Measurements from ENCODE around the gene NTM.

The NTM gene

GRCh38 chr11:131874070-131874469 is 503.7 kb downstream of the NTM start:
- DNase-seq, result no peak

- DNase-seq, result no peak
These were observed 505.2 kb downstream of the NTM start for GRCh38 chr11:131875611-131876010.

- no peak for DNase-seq
These were observed 507.0 kb downstream of the NTM start for GRCh38 chr11:131877246-131877942.

GRCh38 chr11:131880316-131880715 is 509.9 kb downstream of the NTM start:
- DNase-seq, result no peak

- DNase-seq, result no peak
These were observed 510.6 kb downstream of the NTM start for GRCh38 chr11:131880976-131881375.

GRCh38 chr11:131883332-131883731 is 512.9 kb downstream of the NTM start:
- DNase-seq, result no peak

- no peak for DNase-seq
These were observed 514.2 kb downstream of the NTM start for GRCh38 chr11:131884461-131885073.

GRCh38 chr11:131885431-131885830 is 515.0 kb downstream of the NTM start:
- DNase-seq, result no peak

GRCh38 chr11:131886201-131886600 is 515.8 kb downstream of the NTM start:
- DNase-seq, result no peak

- DNase-seq, result no peak
These were observed 517.9 kb downstream of the NTM start for GRCh38 chr11:131888230-131888855.

- no peak for DNase-seq
These were observed 518.7 kb downstream of the NTM start for GRCh38 chr11:131889146-131889577.

- DNase-seq, result no peak
These were observed 519.6 kb downstream of the NTM start for GRCh38 chr11:131889760-131890581.

- DNase-seq, result no peak
These were observed 522.9 kb downstream of the NTM start for GRCh38 chr11:131893103-131893890.

- DNase-seq, result no peak
These were observed 523.6 kb downstream of the NTM start for GRCh38 chr11:131893988-131894387.

GRCh38 chr11:131894615-131895544 is 524.5 kb downstream of the NTM start:
- DNase-seq, result no peak

GRCh38 chr11:131895865-131896264 is 525.5 kb downstream of the NTM start:
- DNase-seq, result no peak

- DNase-seq, result no peak
These were observed 526.7 kb downstream of the NTM start for GRCh38 chr11:131896978-131897615.

GRCh38 chr11:131897956-131898355 is 527.5 kb downstream of the NTM start:
- DNase-seq, result no peak

- no peak for DNase-seq
These were observed 528.5 kb downstream of the NTM start for GRCh38 chr11:131898949-131899348.

GRCh38 chr11:131899950-131900580 is 529.6 kb downstream of the NTM start:
- DNase-seq, result no peak
